Body of pancreas (tissue), 4 donors: ENCODE results near the gene PRRT1B.

Experiments used
- CTCF ChIP-seq, 7 experiments: fragments of 450-650 bp in 4 of 7; fragments of 200-600 bp in 3 of 7; sonication (generic) in 3 of 7; IDR thresholded peaks; one replicate each; pipeline ENCODE4 v1.5.1; 2016 to 2019; ENCODE audit warnings: antibody characterized with exemption in 7 of 7
- POLR2A ChIP-seq, 3 donors: fragments of 450-650 bp; IDR thresholded peaks; one replicate each; pipeline ENCODE4 v1.6.1; 2016; ENCODE audit warnings: antibody characterized with exemption in 3 of 3, mild to moderate bottlenecking in 2 of 3

GRCh38 chr9:131525643-131526565 is 19.4 kb upstream of the PRRT1B start:
- TF ChIP-seq CTCF (IDR thresholded peaks at IDR 0.05) (no peak), POLR2A (IDR thresholded peaks at IDR 0.05) (no peak)
